Anterior cingulate cortex (tissue), 58 donors: ENCODE measurements around the gene RIPPLY1.
"Not testable (repeated sequence)": the region's sequence is repeated elsewhere in the genome, so short reads cannot be mapped to it uniquely, and the experiment has no call there.

Source experiments
- DNase-seq, 58 donors: peaks; one replicate each; lab custom pipeline; 2025; lab: John Stamatoyannopoulos, UW

RIPPLY1 gene

DNA sequence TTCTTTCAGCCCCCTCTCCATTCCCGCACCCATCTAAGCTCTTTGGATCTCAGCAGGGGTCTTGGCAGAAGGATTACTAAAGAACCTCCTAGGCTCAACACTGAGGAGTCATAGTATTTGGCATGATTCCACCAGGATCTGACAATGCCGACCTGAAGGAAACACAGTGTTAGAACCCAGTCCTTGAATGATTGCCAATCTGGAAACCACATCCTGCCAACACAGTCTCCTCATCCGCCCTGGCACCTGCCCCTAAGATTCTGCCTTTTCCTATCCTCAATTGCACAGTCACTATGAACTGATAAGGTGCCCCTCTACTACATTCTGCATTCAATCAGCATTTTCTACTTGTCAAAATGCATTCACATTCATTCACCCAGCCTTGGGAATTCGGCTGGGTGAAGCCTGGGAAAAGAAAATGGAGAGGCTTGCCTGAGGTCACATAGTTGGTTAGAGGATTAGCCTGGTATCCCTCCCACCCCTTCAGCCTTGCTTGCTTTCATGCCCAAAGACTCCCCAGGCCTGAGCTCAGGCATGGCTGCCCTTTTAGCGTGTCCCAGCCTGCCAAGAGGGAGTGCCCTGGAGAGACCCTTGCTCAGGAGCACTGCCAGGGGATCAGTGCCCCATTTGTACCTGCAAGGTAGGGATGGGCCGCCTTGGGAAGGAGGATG lies 14.8 kb upstream of the RIPPLY1 start:
- DNase-seq: no peak

DNA sequence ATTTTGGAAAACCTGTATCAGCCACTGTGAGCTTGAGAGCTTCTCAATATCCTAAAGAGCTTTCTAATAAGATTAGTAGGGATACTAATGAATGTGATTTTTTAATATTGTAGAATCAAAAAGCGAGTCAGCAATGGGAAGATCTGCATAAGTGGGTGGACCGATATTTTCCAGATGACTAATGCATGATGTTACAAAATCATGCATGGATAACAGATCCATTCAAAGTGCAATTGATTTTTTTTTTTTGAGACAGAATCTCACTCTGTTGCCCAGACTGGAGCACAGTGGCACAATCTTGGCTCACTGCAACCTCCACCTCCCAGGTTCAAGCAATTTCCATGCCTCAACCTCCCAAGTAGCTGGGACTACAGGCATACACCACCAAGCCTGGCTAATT lies 9.7 kb upstream of the RIPPLY1 start:
- DNase-seq: no peak

DNA sequence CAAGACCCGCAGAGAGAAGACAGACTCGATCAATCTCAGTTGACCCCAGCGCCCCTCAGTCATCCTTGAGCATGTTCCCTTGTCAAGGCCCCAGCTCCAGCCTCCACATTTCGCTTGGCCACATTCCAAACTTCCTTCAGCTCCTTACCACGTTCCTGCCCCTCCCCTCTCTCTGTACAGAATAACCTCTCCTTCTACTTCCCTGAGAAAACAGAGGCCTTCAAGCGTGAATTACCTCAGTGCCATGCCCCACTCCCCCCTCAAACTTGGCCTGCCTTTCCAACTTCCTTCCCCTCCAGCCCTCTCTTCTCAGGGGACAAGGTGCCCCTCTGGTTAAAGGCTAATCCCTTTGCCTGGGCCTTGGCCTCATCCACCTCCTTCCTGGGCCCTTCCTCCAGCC lies 3.2 kb upstream of the RIPPLY1 start:
- no peak for DNase-seq

DNA sequence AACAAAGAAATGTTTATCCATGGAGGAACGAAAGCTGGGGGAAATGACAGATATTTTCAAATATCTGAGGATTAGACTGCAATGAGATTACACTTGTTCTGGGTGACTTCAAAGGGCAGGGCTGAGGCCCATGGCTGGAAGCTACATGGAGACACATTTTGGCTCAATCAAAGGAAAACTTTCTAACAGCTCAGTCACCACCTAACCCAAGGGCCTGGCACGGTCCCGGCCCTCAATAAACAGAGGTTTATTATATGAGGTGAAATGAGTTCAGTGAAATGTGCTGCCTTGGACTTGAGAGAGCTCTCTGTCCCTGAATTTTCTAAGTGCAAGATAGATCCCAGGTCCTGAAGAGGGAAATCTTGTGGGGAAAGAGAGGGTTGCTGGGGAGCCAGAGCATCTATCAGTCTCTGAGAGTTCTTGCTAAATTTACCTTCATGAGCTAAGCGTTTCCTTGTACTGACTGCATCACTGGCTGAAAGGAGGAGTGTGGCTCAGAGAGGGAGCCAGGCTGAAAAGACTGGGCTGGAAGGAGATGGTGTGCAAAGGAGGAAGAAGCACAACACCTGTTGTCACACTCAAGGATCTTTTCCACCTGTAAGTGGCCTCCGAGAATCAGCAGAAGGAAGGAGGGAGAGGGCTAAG lies 2.0 kb upstream of the RIPPLY1 start:
- DNase-seq: no peak

DNA sequence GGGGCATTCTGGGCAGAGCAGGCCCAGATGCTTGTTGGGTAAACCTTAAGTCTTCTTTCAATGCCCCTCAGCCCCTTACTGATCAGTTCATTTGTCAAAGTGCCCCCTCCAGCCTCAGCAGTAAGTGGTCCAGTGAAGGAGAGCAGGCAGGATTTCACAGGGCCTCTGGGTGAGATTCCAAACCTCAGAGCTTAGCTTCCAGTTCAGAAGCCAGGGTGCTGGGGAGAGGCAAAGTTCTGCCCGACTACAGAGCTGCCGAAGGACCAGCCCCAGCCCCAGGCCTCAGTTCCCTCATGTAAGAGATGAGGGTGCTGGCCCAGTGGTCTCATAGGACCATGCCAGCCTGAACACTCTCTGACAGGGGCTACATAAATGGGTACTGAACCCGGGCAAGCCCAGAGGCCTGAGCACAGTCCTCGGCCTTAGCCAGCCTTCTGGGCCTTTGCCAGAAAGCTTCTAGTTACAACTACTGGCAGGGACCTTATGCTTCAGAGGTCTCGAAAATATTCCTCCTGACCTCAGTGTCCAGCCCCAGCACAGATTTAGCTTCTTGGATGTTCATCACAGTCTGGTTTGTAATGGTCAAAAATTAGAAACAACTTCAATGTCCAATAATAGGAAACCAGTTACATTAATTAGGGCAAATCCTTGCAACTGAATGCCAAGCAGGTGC lies 851 bp upstream of the RIPPLY1 start:
- DNase-seq: no peak

DNA sequence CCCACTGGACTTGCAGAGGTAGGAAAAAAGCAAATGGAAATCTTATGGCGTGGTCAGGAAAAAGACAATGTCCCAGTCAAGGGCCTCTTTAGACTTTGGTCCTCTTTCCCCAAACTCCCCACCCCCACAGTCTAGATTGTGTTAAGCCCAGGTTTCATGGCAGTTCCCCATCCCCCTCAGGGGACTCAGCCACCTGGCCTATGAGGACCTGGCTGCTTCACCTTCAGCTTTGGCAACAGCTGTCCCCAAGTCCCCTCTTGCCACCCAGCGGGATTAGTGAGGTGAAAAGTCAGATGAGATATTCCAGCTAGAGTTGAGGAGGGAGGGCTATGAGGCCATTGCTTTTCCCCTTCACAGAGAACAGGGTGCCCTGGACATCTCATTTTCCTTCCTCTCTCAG lies 457 bp downstream of the RIPPLY1 start:
- no peak for DNase-seq

DNA sequence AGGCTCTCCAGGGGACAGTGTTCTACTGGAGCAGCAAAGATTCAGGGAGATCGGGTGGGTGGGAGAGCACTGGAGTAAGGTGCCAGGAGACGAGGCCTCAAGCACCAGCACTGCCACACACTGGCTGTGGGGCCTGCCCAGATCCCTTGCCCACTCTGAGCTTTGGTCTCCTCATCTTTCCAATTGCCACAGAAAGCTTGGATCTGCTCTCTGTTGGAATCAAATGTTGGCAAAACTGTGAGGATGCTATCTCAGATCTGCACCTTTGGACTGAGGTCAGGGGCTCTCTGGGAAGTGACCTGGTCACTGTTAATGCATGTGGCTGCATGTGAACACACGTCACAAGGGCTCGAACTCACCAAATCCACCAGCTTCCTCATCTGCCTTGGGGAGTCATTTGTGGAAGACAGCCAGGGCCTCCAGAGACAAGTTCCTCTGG lies 1.3 kb downstream of the RIPPLY1 start:
- no peak for DNase-seq

DNA sequence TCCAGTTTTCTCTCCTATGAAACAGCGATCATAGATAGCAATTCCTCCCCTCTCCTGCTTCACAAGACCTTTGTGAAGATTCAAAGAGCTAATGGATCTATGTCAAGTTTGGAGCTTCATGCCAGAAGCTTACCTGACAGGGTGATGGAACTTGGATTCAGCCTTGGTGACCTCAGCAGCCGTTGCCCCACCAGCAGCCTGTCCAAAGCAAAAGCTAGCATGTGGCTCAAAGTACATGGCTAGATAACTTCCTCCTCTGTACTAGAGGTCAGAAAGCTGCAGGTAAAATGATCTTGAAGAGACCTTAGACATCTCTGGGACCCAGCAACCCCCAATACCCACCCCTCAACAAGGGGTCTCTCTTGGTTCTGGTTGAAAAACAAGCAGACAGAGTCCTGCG lies 1.8 kb downstream of the RIPPLY1 start:
- no peak for DNase-seq

DNA sequence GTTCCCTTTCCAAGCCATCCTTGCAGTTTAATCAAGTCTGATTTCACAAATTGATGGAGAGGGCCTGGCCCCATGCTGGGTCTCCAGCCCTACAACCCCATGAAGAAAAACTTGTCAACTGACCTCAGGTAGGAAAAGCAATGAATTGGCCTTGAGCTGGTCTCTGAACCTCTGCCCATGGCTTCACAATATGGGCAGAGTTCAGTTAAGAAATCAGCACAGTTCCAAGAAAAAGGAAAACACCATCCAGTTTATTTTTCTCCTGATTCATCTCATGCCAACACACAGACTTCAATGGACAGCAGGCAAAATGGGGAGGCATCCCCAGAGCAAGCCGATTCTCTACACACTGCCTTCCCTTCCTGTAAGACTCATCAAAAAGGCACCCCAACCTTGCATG lies 3.3 kb downstream of the RIPPLY1 start:
- no peak for DNase-seq

DNA sequence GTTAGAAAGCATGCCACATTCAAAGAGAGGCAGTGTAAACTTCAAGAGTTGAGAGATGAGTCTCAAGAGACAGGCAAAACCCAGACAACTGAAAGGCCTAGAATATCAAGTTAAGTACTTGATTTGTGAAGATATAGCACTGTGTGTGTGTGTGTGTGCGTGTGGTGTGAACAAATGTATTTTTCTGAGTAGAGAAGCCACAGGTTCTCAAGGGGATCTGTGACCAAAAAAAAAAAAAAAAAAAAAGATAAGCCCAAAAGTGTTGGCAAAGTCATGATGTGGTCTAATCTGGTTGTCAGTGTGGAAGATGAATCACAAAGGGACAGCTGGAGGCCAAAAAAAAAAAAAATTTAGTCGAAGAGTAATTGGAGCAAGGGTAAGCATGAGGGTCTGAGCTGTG lies 3.9 kb downstream of the RIPPLY1 start:
- no peak for DNase-seq

DNA sequence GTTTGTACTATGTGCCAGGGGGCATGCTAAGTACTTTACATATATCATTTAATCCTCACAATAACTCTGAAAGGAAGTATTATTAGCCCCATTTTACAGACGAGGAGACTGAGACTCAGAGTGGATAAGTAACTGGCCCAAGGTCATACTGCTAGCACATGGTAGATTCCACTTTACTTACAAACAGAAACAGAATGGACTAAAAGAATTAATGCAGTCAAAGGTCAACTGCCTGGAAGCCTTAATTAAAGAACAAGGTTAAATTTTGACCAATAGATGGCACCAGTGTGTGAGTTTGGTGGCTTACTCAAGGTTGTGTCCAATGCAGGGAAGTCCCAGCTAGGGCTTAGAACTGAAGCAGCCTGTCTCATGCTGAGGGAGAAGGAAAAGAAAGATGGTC lies 4.7 kb downstream of the RIPPLY1 start:
- DNase-seq: peak in 1 of 58 donors; percentile 2

DNA sequence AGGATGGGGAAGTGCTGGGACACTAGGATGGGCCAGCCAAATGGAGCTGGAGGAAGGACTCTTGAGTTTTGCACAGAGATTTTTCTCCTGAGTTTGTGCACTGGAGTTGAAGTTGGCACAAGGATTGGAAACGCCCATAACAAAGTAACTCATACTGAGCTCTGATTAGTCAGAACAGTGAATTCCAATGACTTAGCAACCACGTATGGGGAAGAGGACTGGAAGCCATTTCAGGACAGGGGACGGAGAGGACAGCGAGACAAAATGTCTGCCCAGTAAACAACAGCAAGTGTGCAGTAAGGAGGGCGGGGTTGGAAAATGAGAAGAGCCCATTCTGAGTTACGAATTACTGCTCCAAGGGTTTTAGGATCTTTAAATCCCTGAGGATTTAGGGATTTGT lies 5.9 kb downstream of the RIPPLY1 start:
- no peak for DNase-seq

DNA sequence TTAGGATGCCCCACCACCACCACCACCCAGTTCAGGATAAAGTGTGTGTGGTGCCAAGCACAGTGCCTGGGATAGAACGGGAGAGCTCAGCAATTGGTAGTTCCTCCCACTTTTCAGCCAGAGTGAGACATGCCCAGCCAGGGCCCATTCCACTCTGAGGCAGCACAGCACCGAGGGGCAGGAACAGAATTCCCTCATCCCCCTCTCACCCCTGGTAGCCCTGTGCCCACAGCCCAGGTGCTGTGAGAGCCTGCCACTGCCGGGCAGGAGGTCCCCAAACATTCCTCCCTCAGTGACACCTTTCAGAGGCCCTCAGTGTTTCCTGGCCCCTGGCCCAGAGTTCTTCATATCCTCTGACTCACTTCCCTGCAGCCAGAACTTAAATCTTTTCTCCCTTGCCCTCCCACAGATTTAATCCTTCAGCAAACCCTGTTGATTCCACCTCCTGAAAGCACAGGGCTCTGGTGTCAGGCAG lies 8.1 kb downstream of the RIPPLY1 start:
- DNase-seq: no peak

DNA sequence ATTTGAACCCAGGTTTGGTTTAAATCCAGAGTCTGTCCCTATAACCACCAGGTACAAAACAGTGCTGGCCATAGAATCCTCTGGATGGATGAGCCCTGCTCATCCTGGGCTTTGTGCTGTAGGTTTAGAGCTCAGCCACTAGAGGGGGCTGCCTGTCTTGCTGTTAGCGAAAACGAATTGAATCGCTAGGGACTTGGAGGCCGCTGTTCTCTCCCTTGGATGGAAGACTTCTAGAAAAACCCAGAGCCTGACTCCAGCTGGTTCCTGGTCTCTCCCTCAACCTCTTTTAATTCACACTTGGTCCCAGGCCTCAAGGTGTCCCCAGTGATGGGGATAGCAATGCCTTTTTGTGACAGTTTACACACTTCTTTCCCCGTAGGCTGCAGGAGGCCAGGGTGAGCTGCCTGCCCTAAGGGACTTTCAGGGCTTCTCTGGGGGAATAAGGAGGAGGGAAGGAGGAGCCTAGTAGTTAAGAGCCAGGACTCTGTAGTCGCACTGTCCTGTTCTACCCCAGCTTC lies 8.7 kb downstream of the RIPPLY1 start:
- peak in 52 of 58 donors; percentile 1 to 77 (median 14) for DNase-seq

DNA sequence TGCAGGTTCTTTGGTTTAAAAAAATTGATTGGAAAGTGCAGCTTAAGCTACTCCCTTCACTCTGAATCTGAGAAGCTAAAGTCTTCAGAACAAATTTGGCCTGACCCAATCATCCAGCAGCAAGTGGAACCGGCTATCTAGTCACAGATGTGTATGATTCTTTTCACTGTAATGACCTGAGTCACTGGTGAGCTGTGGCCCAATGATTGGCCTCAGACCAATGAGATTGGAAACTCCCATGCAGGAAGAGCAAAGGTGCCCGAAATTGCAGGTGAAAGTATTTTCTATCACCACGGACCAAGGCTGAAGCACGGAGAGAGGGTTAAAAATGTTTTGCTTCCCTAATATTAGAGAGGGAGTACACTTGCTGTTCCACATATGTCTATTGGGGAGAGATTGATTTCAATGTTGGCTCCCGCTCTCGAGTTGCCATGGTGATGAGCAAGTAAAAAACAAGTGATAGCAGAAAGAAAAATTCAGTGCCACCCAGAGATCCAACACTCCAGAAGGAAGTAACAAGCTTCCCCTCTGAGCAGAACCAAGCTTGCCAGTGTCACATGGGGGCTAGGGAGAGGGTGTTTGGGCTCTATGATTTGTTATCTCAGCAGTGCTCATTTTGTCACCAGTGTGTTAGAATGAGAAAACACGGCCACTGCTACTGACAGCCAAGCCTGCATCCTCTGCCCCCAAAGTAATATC lies 11.2 kb downstream of the RIPPLY1 start:
- peak in 7 of 58 donors; percentile 0 to 18 (median 4) for DNase-seq

DNA sequence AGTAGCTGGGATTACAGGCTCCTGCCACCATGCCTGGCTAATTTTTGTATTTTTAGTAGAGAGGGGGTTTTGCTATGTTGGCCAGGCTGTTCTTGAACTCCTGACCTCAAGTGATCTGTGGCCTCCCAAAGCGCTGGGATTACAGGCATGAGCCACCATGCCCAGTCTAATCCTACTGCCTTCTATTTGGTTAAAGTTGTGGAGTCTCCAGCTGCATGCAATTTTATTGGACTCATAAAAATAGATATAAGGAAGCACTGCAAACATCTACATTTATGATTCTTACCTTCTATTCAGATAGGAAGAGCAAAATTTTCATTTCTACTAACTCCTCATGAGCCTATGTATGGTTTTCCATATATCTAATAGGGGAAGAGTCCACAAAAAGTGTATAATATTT lies 13.7 kb downstream of the RIPPLY1 start:
- DNase-seq: no peak

DNA sequence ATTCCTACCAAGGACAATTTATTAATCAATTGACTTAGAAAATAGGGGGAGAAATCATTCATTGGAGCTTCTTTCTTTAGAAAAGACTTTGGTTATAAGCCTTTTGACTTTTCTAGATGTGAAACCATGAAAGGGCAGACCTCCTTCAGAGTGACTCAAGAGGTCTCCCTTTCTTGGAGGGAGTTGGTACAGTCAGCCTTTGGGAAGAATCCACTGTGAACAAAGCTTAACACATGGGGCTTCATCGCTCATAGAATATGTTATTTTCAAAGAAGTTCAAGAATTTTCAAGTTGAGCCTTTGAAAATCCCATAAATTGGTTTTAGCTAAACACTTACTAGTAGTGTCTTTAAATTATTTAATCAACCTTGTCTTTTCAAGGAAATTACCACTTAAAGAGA lies 28.0 kb downstream of the RIPPLY1 start:
- no peak for DNase-seq

DNA sequence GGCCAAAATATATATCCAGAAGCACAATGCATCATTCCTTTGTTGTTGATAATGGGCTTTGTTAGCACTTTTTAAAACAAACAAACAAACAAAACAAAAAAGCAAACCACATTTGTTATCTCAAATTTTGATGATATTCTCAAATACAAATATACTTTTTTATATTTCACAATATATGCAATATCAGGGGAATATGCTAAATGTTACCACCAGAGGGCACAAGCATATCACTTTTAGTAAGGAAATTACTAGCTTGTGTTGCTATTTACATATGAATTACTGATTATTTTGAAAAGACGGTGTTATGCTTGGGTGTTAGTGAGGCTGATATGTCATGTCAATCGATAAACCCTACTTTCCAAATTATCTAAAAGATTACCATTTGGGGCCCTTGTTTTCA lies 29.1 kb downstream of the RIPPLY1 start:
- no peak for DNase-seq

DNA sequence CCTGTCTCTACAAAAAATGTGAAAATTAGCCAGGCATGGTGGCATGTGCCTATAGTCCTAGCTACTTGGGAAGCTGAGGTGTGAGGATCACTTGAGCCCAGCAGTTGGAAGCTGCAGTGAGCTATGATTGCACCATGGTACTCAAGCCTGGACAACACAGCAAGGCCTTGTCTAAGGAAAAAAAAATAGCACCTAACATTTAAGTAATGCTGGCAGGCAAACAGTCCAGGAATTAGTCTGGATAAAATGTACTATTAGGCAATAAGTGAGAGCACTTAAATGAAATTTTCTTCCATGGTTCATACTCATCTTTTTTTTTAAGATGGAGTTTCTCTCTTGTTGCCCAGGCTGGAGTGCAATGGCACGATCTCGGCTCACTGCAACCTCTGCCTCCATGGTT lies 30.3 kb downstream of the RIPPLY1 start:
- not testable (repeated sequence) for DNase-seq

DNA sequence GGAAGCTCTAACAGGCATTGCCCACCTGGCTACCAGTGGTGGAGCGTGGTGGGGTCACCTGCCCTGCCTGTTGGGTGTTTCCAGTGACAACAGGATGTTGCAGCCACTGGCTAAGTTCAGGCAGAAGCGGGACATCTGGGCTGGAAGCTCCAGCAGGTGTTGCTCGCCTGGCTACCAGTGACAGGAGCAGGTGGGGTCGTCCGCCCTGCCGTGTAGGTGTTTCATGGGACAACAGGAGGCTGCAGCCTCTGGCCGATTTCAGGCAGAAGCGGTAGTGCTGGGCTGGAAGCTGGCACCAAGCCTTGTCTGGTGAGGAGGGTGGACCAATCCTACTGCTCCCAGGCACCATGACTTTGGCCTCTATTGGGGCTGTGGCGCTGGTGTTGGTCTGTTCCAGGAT lies 39.4 kb downstream of the RIPPLY1 start:
- no peak for DNase-seq
